ENCODE results near the gene SAP25. TPM values are rescaled to one million over a fixed set of nuclear protein-coding genes. Genes with fewer than 3 reads are reported as not detected.
"Not testable (repeated sequence)": the region's sequence is repeated elsewhere in the genome, so short reads cannot be mapped to it uniquely, and the experiment has no call there.

Gene SAP25
- total RNA-seq, 6 experiments from 2014 or later: 0.40 to 0.87 (median 0.55) TPM; not detected in 3

- TF ChIP-seq, protein P1, sequence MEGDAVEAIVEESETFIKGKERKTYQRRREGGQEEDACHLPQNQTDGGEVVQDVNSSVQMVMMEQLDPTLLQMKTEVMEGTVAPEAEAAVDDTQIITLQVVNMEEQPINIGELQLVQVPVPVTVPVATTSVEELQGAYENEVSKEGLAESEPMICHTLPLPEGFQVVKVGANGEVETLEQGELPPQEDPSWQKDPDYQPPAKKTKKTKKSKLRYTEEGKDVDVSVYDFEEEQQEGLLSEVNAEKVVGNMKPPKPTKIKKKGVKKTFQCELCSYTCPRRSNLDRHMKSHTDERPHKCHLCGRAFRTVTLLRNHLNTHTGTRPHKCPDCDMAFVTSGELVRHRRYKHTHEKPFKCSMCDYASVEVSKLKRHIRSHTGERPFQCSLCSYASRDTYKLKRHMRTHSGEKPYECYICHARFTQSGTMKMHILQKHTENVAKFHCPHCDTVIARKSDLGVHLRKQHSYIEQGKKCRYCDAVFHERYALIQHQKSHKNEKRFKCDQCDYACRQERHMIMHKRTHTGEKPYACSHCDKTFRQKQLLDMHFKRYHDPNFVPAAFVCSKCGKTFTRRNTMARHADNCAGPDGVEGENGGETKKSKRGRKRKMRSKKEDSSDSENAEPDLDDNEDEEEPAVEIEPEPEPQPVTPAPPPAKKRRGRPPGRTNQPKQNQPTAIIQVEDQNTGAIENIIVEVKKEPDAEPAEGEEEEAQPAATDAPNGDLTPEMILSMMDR (IDR thresholded peaks at IDR 0.05): no peak
- H3K36me3 Mint-ChIP-seq (ENCODE audit: low read depth): peaks cover 5% of the 10 kb centered on the region
- H3K4me3 Mint-ChIP-seq: no peak overlapping the region
- peaks cover 19% of the 10 kb centered on the region for H3K4me1 Mint-ChIP-seq (ENCODE audit: low read depth)
- no peaks in the 10 kb centered on the region for H3K9me3 Mint-ChIP-seq
- H3K27ac Mint-ChIP-seq: no peak overlapping the region
- H3K27me3 Mint-ChIP-seq (ENCODE audit: insufficient read depth): 0 out of 2 replicates have a peak, but pooled peaks cover 1% of the 10 kb centered on the region
- no peak for DNase-seq
These were observed 20.7 kb downstream of the SAP25 start for GRCh38 chr7:100553032-100553431.

DNA sequence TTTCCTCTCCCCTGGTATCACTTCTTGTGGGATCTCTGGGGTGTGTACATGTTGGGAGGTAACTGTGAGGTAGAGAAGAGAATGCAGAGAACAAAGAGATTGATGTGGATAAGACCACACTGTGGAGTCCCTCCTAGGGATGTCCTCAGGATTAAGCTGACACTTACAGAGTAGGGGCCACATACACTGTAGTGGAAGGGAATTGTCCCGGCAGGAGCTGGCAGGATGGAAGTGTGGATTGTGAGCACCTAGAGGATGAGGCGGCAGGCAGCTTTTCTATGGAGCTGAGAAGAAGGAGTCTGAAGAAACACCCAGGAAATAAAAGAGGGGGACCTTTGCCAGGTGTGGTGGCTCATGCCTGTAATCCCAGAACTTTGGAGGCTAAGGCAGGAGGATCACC is 21.2 kb downstream of the SAP25 start:
- no peak overlapping the region for H3K4me3 Mint-ChIP-seq
- no peak overlapping the region for H3K27ac Mint-ChIP-seq
- peaks cover 24% of the 10 kb centered on the region for H3K4me1 Mint-ChIP-seq (ENCODE audit: low read depth)
- TF ChIP-seq, protein P1 (IDR thresholded peaks at IDR 0.05): no peak
- DNase-seq: no peak
- H3K9me3 Mint-ChIP-seq: no peaks in the 10 kb centered on the region
- H3K27me3 Mint-ChIP-seq (ENCODE audit: insufficient read depth): 0 out of 2 replicates have a peak, but pooled peaks cover 1% of the 10 kb centered on the region
- peaks cover 5% of the 10 kb centered on the region for H3K36me3 Mint-ChIP-seq (ENCODE audit: low read depth)

DNA sequence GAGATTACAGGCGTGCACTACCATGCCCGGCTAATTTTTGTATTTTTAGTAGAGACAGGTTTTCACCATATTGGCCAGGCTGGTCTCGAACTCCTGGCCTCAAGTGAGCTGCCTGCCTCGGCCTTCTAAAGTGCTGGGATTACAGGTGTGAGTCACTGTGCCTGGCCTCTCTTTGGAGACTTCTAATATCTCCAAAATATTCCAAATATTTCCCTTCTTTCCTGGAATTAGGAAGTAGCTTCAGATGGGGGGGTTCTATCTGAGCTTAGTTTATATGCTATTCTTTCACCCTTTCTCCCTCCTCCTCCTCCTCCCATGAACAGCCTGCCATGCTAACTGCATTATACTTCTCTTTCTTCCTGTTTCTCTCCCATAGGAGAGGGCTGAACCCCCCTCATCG is 25.3 kb downstream of the SAP25 start:
- H3K36me3 Mint-ChIP-seq (ENCODE audit: low read depth); H3K4me3 Mint-ChIP-seq; H3K27me3 Mint-ChIP-seq (ENCODE audit: insufficient read depth); H3K9me3 Mint-ChIP-seq; DNase-seq: not testable (repeated sequence)
- peaks cover 55% of the 10 kb centered on the region for H3K4me1 Mint-ChIP-seq (ENCODE audit: low read depth)
- peak overlapping the region; percentile 10 for H3K27ac Mint-ChIP-seq

GRCh38 chr7:100547872-100548271 is 25.8 kb downstream of the SAP25 start:
- Mint-ChIP-seq H3K27me3 (ENCODE audit: insufficient read depth) (0 out of 2 replicates have a peak, but pooled peaks cover 1% of the 10 kb centered on the region), H3K4me3 (peak overlapping the region; percentile 8; the same call in 1 of the 2 replicates), H3K36me3 (ENCODE audit: low read depth) (peaks cover 5% of the 10 kb centered on the region), H3K4me1 (ENCODE audit: low read depth) (peaks cover 58% of the 10 kb centered on the region), H3K27ac (peak overlapping the region; percentile 89; the same call in 1 of the 2 replicates), H3K9me3 (no peaks in the 10 kb centered on the region)
- TF ChIP-seq, protein P1 (IDR thresholded peaks at IDR 0.05): no peak
- DNase-seq: no peak

DNA sequence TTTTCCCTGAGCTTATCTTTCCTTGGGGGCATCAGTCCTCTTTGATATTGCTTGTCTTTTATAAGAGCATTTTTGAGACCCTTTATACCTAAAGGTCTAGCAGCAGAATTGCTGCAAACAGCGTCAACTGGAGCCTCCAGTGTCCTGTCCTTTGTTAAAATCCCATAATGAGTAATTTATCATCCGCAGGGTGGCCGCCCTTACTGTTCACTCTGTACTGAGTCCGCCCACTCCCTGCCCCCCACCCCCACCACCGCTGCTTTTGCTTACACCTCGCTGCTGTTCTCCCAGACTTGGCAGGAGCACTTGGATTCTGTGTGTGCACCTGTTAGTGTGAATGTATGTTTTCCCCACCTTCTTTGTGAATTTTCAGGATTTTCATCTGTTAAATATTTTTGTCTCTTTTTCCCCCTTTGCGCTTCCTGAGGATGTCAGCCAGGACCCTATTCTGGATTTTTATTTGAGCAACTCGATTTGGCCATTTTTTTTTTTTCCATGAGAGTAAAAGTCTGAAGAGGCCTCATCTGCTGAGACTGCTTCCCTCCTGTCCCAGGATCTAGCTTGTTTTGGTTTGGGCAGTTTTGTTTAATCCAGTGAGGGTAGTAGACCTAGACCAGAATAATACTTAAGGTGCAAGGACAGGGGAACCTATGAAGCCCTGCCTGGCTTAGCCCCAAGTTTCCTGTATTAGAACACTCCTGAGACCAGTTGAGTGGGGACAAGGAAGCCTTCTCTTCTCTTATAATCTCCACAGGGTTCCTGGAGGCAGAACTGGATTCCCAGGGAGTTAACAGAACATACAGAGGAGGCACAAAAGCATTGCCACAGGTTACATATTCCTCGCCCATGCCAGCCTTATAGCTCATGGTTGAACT is 26.5 kb downstream of the SAP25 start:
- peak overlapping the region; percentile 89 for H3K27ac Mint-ChIP-seq
- H3K27me3 Mint-ChIP-seq (ENCODE audit: insufficient read depth): 0 out of 2 replicates have a peak, but pooled peaks cover 1% of the 10 kb centered on the region
- no peaks in the 10 kb centered on the region for H3K9me3 Mint-ChIP-seq
- H3K36me3 Mint-ChIP-seq (ENCODE audit: low read depth): no peaks in the 10 kb centered on the region; the same call in 1 of the 2 replicates
- DNase-seq: no peak
- H3K4me3 Mint-ChIP-seq: peak overlapping the region; percentile 8; the same call in 1 of the 2 replicates
- peaks cover 58% of the 10 kb centered on the region for H3K4me1 Mint-ChIP-seq (ENCODE audit: low read depth)
- TF ChIP-seq, protein P1 (IDR thresholded peaks at IDR 0.05): no peak
